Testis (tissue), 2 donors: ENCODE data around the gene XPNPEP1.

Source experiments
- CTCF ChIP-seq, 3 experiments: fragments of 450-650 bp in 2 of 3; fragments of 200-600 bp in 1 of 3; sonication (generic) in 1 of 3; IDR thresholded peaks; one replicate each; pipeline ENCODE4 v1.5.1; 2016 to 2019; ENCODE audit warnings: antibody characterized with exemption in 3 of 3, mild to moderate bottlenecking in 2 of 3, moderate library complexity in 1 of 3
- POLR2A ChIP-seq: fragments of 450-650 bp; IDR thresholded peaks from one replicate; pipeline ENCODE4 v1.6.1; 2017; ENCODE audit warnings: antibody characterized with exemption, mild to moderate bottlenecking, moderate library complexity

DNA sequence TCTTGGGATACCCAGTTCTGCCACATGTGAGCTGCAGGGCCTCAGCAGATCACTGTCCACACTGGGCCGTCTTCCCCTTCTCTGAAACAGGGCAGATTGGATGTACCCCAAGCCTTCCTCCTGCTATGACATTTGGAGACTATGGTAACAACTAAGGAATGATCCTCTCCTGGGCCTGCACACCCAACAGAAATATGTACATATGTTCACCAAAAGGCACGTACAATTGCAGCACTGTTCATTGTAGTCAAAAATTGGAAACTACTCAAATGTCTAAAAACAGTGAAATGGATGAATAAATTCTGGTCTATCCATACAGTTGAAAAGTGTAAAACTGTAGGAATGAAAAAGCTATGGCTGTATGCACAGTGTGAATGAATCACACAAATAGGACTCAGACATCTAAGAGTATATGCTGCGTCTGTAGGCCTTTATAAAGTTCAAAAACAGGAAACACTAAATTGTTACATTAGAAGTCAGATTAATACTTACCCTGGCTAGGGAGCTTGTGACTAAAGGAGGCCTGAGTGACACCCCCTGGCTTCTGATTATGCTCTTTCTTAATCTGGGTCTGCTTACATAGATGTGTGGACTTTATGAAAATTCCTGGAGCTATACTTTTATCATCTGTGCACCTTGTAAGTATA, 16.1 kb upstream of the XPNPEP1 start:
- TF ChIP-seq CTCF (IDR thresholded peaks at IDR 0.05) (no peak), POLR2A (no peak)
